Panc1 (cell line): ENCODE data around the gene ATG4B. TPM values are rescaled to one million over a fixed set of nuclear protein-coding genes. Genes with fewer than 3 reads are reported as not detected.

Source experiments
- ATAC-seq: fragments of 200-7000 bp; cut with Tn5 transposase; 2 replicates; pipeline ENCODE4 v1.9.1; 2020; ENCODE audit warnings: mild to moderate bottlenecking, moderate library complexity
- BruUV-seq: library from RNA; stranded (reverse); fragments of 400-500 nt; replicated peaks from 2 replicates; lab custom pipeline; 2021; lab: Mats Ljungman, UMichigan
- CTCF ChIA-PET: fragments of 300-600 bp; sonication (Branson Sonifier 250); formaldehyde crosslinking; loops from one replicate; lab custom pipeline; 2022; ENCODE audit warnings: antibody characterized with exemption; lab: Charles Lee
- POLR2A ChIA-PET: fragments of 300-600 bp; sonication (Branson Sonifier 250); formaldehyde crosslinking; loops from one replicate; lab custom pipeline; 2022; ENCODE audit warnings: antibody characterized with exemption; lab: Charles Lee
- DNase-seq: peaks from one replicate; pipeline ENCODE4 v3.0.0-alpha.2; 2010; ENCODE audit warnings: low read depth, low spot score
- H3K27ac ChIP-seq: 2 replicates; pipeline ENCODE4 v1.5.1; 2011; ENCODE audit warnings: mild to moderate bottlenecking, low read length, inconsistent platforms
- H3K27me3 ChIP-seq: fragments of 200-500 bp; sonication (Bioruptor generic); 2 replicates; pipeline ENCODE4 v1.6.0; 2014; ENCODE audit warnings: low read length, inconsistent platforms; ENCODE audit not compliant: control insufficient read depth, insufficient read depth
- H3K36me3 ChIP-seq: fragments of 200-500 bp; sonication (Bioruptor generic); 2 replicates; pipeline ENCODE4 v1.5.1; 2014; ENCODE audit warnings: inconsistent platforms, mild to moderate bottlenecking, low read length, moderate library complexity; ENCODE audit not compliant: control insufficient read depth, insufficient read depth
- H3K4me1 ChIP-seq: 2 replicates; pipeline ENCODE4 v1.5.1; 2011; ENCODE audit warnings: inconsistent platforms, mild to moderate bottlenecking, low read length, moderate library complexity; ENCODE audit not compliant: control insufficient read depth, insufficient read depth
- H3K4me3 ChIP-seq, 2 experiments: 2 replicates each; pipeline ENCODE4 v1.5.1; 2011 to 2012; ENCODE audit warnings: low read depth in 2 of 2, low read length in 2 of 2, mild to moderate bottlenecking in 2 of 2, inconsistent platforms in 1 of 2, moderate library complexity in 1 of 2
- H3K9me3 ChIP-seq: fragments of 200-500 bp; sonication (Bioruptor generic); 2 replicates; pipeline ENCODE4 v1.5.1; 2014; ENCODE audit warnings: low read depth, mild to moderate bottlenecking, inconsistent platforms, low read length, moderate library complexity; ENCODE audit not compliant: control insufficient read depth, insufficient read depth
- CTCF ChIP-seq: fragments of 450-650 bp; IDR thresholded peaks from 2 replicates; pipeline ENCODE4 v1.5.1; 2017; ENCODE audit warnings: mild to moderate bottlenecking
- POLR2AphosphoS5 ChIP-seq: IDR thresholded peaks from 2 replicates; pipeline ENCODE4 v1.6.1; 2012; ENCODE audit warnings: mild to moderate bottlenecking, low read depth, low read length, moderate library complexity
- REST ChIP-seq, 2 experiments: IDR thresholded peaks; 2 replicates each; pipeline ENCODE4 v1.6.1; 2011 to 2012; ENCODE audit warnings: low read depth in 2 of 2, control low read depth in 1 of 2, low read length in 1 of 2, mild to moderate bottlenecking in 1 of 2, moderate library complexity in 1 of 2; ENCODE audit not compliant: insufficient read depth in 1 of 2
- SIN3A ChIP-seq: IDR thresholded peaks from 2 replicates; pipeline ENCODE4 v1.6.1; 2012; ENCODE audit warnings: low read depth, mild to moderate bottlenecking, low read length, moderate library complexity, borderline replicate concordance; ENCODE audit not compliant: insufficient read depth
- TCF7L2 ChIP-seq: IDR thresholded peaks from 2 replicates; pipeline ENCODE4 v1.6.1; 2011; ENCODE audit warnings: mild to moderate bottlenecking, low read depth, low read length, inconsistent platforms
- in situ Hi-C: cut with HindIII; loops from 2 replicates; pipeline ENCODE4 v1.10.0; 2016; ENCODE audit warnings: low sequenced_read_pairs, low pct_unique_long_range_greater_than_20kb
- intact Hi-C: fragments of 100-400 bp; cut with micrococcal nuclease; formaldehyde crosslinking; loops from one replicate; pipeline ENCODE4 v1.10.0; 2022; ENCODE audit not compliant: unreplicated experiment
- total RNA-seq: library from RNA; stranded (reverse); gene quantifications from one replicate; pipeline ENCODE4 v1.2.1, GENCODE V29; 2021; ENCODE audit not compliant: unreplicated experiment

ATG4B gene
- total RNA-seq, 1 experiment from 2014 or later = 84.2 TPM

- no TSS peak for BruUV-seq
- ChIA-PET CTCF (no interaction called here), POLR2A (no interaction called here)
- intact Hi-C loops = no loop called here
- no peak for ATAC-seq
- in situ Hi-C loops = no loop called here
- H3K4me1 ChIP-seq = peaks cover 3% of the 10 kb centered on the region; the same call in 1 of the 2 replicates
- H3K4me3 ChIP-seq = no peak overlapping the region
- H3K27me3 ChIP-seq = no peaks in the 10 kb centered on the region
- no peaks in the 10 kb centered on the region for H3K9me3 ChIP-seq
- peaks cover 3% of the 10 kb centered on the region; the same call in 1 of the 2 replicates for H3K36me3 ChIP-seq
- H3K27ac ChIP-seq = no peak overlapping the region
- DNase-seq = no peak
- TF ChIP-seq CTCF (no peak), TCF7L2 (no peak), SIN3A (no peak), POLR2AphosphoS5 (no peak), REST (IDR thresholded peaks at IDR 0.05; ENCODE audit: insufficient read depth in 1 of 2, low read depth in 2 of 2, low read length in 1 of 2) (no peak)
Observed at GRCh38 chr2:241675885-241676284, 38.4 kb downstream of the ATG4B start.

GRCh38 chr2:241676665-241677064 is 39.2 kb downstream of the ATG4B start:
- BruUV-seq = no TSS peak
- DNase-seq (no peak), ATAC-seq (no peak)
- Histone ChIP-seq H3K4me3 (no peak overlapping the region), H3K4me1 (peaks cover 3% of the 10 kb centered on the region; the same call in 1 of the 2 replicates), H3K36me3 (peaks cover 3% of the 10 kb centered on the region; the same call in 1 of the 2 replicates), H3K9me3 (no peaks in the 10 kb centered on the region), H3K27me3 (no peaks in the 10 kb centered on the region), H3K27ac (no peak overlapping the region)
- intact Hi-C loops (no loop called here), in situ Hi-C loops (no loop called here)
- POLR2A ChIA-PET = no interaction called here
- no peak for TF ChIP-seq SIN3A
- TF ChIP-seq REST (IDR thresholded peaks at IDR 0.05; ENCODE audit: insufficient read depth in 1 of 2, low read depth in 2 of 2, low read length in 1 of 2) = no peak
- no peak for TF ChIP-seq TCF7L2
- TF ChIP-seq POLR2AphosphoS5 = no peak
- no peak for TF ChIP-seq CTCF
- CTCF ChIA-PET = no interaction called here
